BLaER1 treated with 17β-estradiol and CSF1 and Interleukin-3, amounts not matched to agents 10 nM and 100 nM (cell line): Measurements from ENCODE around the gene OTUD5.

Source experiments
- H3K27ac ChIP-seq, 11 experiments: shearing (Covaris generic); formaldehyde crosslinking; 2 replicates each; pipeline ENCODE4 v1.8.1; 2022
- H3K27me3 ChIP-seq, 11 experiments: shearing (Covaris generic); formaldehyde crosslinking; 2 replicates each; pipeline ENCODE4 v1.8.1; 2022
- H3K36me3 ChIP-seq, 11 experiments: shearing (Covaris generic); formaldehyde crosslinking; 2 replicates each; pipeline ENCODE4 v1.8.1; 2022
- H3K4me1 ChIP-seq, 10 experiments: shearing (Covaris generic); formaldehyde crosslinking; 2 replicates each; pipeline ENCODE4 v1.8.1; 2022
- H3K4me2 ChIP-seq, 11 experiments: shearing (Covaris generic); formaldehyde crosslinking; 2 replicates each; pipeline ENCODE4 v1.8.1; 2022
- H3K4me3 ChIP-seq, 10 experiments: shearing (Covaris generic); formaldehyde crosslinking; 2 replicates each; pipeline ENCODE4 v1.8.1; 2022
- H3K9ac ChIP-seq, 11 experiments: shearing (Covaris generic); formaldehyde crosslinking; 2 replicates each; pipeline ENCODE4 v1.8.1; 2022
- H3K9me3 ChIP-seq, 11 experiments: shearing (Covaris generic); formaldehyde crosslinking; replicated peaks in 1 of 11; 2 replicates each; pipeline ENCODE4 v1.8.1; 2022
- H4K20me1 ChIP-seq, 11 experiments: shearing (Covaris generic); formaldehyde crosslinking; 2 replicates each; pipeline ENCODE4 v1.8.1; 2022
- Cebpa-rat ChIP-seq, 11 experiments: shearing (Covaris generic); IDR thresholded peaks; 2 replicates each; pipeline ENCODE4 v1.8.1; 2022

The OTUD5 gene

GRCh38 chrX:48957477-48957826 is at the start of gene OTUD5:
Gene OTUD5 (minus strand): TSS chrX:48957607. CDS start chrX:48957570, 37 bp downstream.
- Histone ChIP-seq H3K4me2 (peak within 1 kb of the TSS; percentile 78 to 93 (median 84)), H3K27ac (peak within 1 kb of the TSS; percentile 83 to 97 (median 91)), H4K20me1 (peaks cover 32 to 49% (median 46%) of the 10 kb centered on the region in 11 experiments; a peak in 20 of 22 replicates), H3K36me3 (peaks cover 0 to 29% (median 12%) of the 10 kb centered on the region in 11 experiments; a peak in 14 of 22 replicates), H3K27me3 (peaks cover 30 to 70% (median 62%) of the 10 kb centered on the region in 11 experiments), H3K9ac (peak within 1 kb of the TSS; percentile 91 to 96 (median 92)), H3K4me1 (peaks cover 25 to 61% (median 43%) of the 10 kb centered on the region in 10 experiments; a peak in 19 of 20 replicates), H3K9me3 (peaks cover 0 to 21% (median 4%) of the 10 kb centered on the region in 11 experiments; a peak in 9 of 22 replicates), H3K4me3 (peak within 1 kb of the TSS; percentile 75 to 85 (median 80))
- TF ChIP-seq Cebpa-rat (IDR thresholded peaks at IDR 0.05): no peak

GRCh38 chrX:49003696-49004095 is 46.3 kb upstream of the OTUD5 start:
- Histone ChIP-seq H3K4me3 (no peak overlapping the region), H3K27me3 (peaks cover 8 to 22% (median 13%) of the 10 kb centered on the region in 11 experiments; a peak in 18 of 22 replicates), H3K36me3 (peaks cover 0 to 13% (median 9%) of the 10 kb centered on the region in 11 experiments; a peak in 13 of 22 replicates), H3K27ac (no peak overlapping the region), H3K9me3 (peaks cover 0 to 22% (median 7%) of the 10 kb centered on the region in 11 experiments; a peak in 10 of 22 replicates), H4K20me1 (peaks cover 0 to 12% (median 7%) of the 10 kb centered on the region in 11 experiments; a peak in 8 of 22 replicates), H3K4me2 (no peak overlapping the region), H3K4me1 (peaks cover 0 to 20% (median 9%) of the 10 kb centered on the region in 10 experiments; a peak in 14 of 20 replicates), H3K9ac (no peak overlapping the region)
- no peak for TF ChIP-seq Cebpa-rat (IDR thresholded peaks at IDR 0.05)

- Histone ChIP-seq H3K27ac (peak within 1 kb of the TSS; percentile 90 to 99 (median 96)), H3K9ac (peak within 1 kb of the TSS; percentile 88 to 97 (median 92)), H3K27me3 (peaks cover 15 to 36% (median 24%) of the 10 kb centered on the region in 11 experiments; a peak in 18 of 22 replicates), H3K9me3 (peaks cover 0 to 23% (median 7%) of the 10 kb centered on the region in 11 experiments; a peak in 10 of 22 replicates), H4K20me1 (peaks cover 0 to 26% (median 14%) of the 10 kb centered on the region in 11 experiments; a peak in 17 of 22 replicates), H3K4me2 (peak within 1 kb of the TSS; percentile 62 to 78 (median 73)), H3K36me3 (peaks cover under 1 to 27% (median 22%) of the 10 kb centered on the region in 11 experiments; a peak in 15 of 22 replicates), H3K4me1 (peaks cover 0 to 27% (median 9%) of the 10 kb centered on the region in 10 experiments; a peak in 14 of 20 replicates), H3K4me3 (peak within 1 kb of the TSS; percentile 58 to 84 (median 74))
- TF ChIP-seq Cebpa-rat (IDR thresholded peaks at IDR 0.05): peak in 3 of 11 experiments; percentile 17 to 41 (median 31); a peak in 3 of 22 replicates
Observed at GRCh38 chrX:49002091-49002935, 44.9 kb upstream of the OTUD5 start, which contains the start of gene GRIPAP1. Gene GRIPAP1 (minus strand): TSS chrX:49002264. CDS start chrX:49002229, 35 bp downstream.

- peaks cover 0 to 27% (median 9%) of the 10 kb centered on the region in 10 experiments; a peak in 14 of 20 replicates for H3K4me1 ChIP-seq
- H3K36me3 ChIP-seq: peaks cover 8 to 34% (median 26%) of the 10 kb centered on the region in 11 experiments; a peak in 18 of 22 replicates
- H3K4me2 ChIP-seq: peak overlapping the region; percentile 62 to 78 (median 73)
- H4K20me1 ChIP-seq: peaks cover 5 to 33% (median 20%) of the 10 kb centered on the region in 11 experiments; a peak in 18 of 22 replicates
- H3K27ac ChIP-seq: peak overlapping the region; percentile 90 to 99 (median 96)
- TF ChIP-seq Cebpa-rat (IDR thresholded peaks at IDR 0.05): no peak
- peaks cover 15 to 42% (median 30%) of the 10 kb centered on the region in 11 experiments; a peak in 18 of 22 replicates for H3K27me3 ChIP-seq
- peak overlapping the region; percentile 58 to 84 (median 74) for H3K4me3 ChIP-seq
- H3K9me3 ChIP-seq: peaks cover 0 to 28% (median 7%) of the 10 kb centered on the region in 11 experiments; a peak in 10 of 22 replicates
- H3K9ac ChIP-seq: peak overlapping the region; percentile 88 to 97 (median 92)
Observed at GRCh38 chrX:49001521-49002090, 44.2 kb upstream of the OTUD5 start.

GRCh38 chrX:49000636-49001035 is 43.2 kb upstream of the OTUD5 start:
- peak overlapping the region; percentile 62 to 78 (median 73) for H3K4me2 ChIP-seq
- no peak overlapping the region for H3K9ac ChIP-seq

GRCh38 chrX:48999030-48999429 is 41.6 kb upstream of the OTUD5 start:
- H3K27ac ChIP-seq: no peak overlapping the region
- no peak overlapping the region for H3K4me2 ChIP-seq
- H4K20me1 ChIP-seq: peaks cover 5 to 53% (median 26%) of the 10 kb centered on the region in 11 experiments; a peak in 18 of 22 replicates
- H3K9ac ChIP-seq: no peak overlapping the region
- H3K27me3 ChIP-seq: peaks cover 22 to 58% (median 47%) of the 10 kb centered on the region in 11 experiments; a peak in 21 of 22 replicates
- no peak overlapping the region for H3K4me3 ChIP-seq
- TF ChIP-seq Cebpa-rat (IDR thresholded peaks at IDR 0.05): no peak
- peaks cover 0 to 27% (median 9%) of the 10 kb centered on the region in 10 experiments; a peak in 14 of 20 replicates for H3K4me1 ChIP-seq
- peaks cover 14 to 57% (median 38%) of the 10 kb centered on the region in 11 experiments; a peak in 21 of 22 replicates for H3K36me3 ChIP-seq
- H3K9me3 ChIP-seq: peaks cover 0 to 28% (median 7%) of the 10 kb centered on the region in 11 experiments; a peak in 10 of 22 replicates

More at GRCh38 chrX:49000636-49001035, 43.2 kb upstream of the OTUD5 start:
- peak overlapping the region in 7 of 10 experiments; percentile 58 to 84 (median 73); a peak in 11 of 20 replicates for H3K4me3 ChIP-seq
- peaks cover 5 to 39% (median 23%) of the 10 kb centered on the region in 11 experiments; a peak in 18 of 22 replicates for H4K20me1 ChIP-seq
- peak overlapping the region in 7 of 11 experiments; percentile 94 to 99 (median 96); a peak in 11 of 22 replicates for H3K27ac ChIP-seq
- H3K4me1 ChIP-seq: peaks cover 0 to 27% (median 9%) of the 10 kb centered on the region in 10 experiments; a peak in 14 of 20 replicates
- peaks cover 14 to 43% (median 33%) of the 10 kb centered on the region in 11 experiments; a peak in 20 of 22 replicates for H3K36me3 ChIP-seq
- peaks cover 0 to 28% (median 7%) of the 10 kb centered on the region in 11 experiments; a peak in 10 of 22 replicates for H3K9me3 ChIP-seq
- H3K27me3 ChIP-seq: peaks cover 15 to 44% (median 33%) of the 10 kb centered on the region in 11 experiments; a peak in 19 of 22 replicates
- no peak for TF ChIP-seq Cebpa-rat (IDR thresholded peaks at IDR 0.05)

GRCh38 chrX:48998391-48998790 is 41.0 kb upstream of the OTUD5 start:
- Histone ChIP-seq H3K4me3 (no peak overlapping the region), H3K27me3 (peaks cover 24 to 65% (median 54%) of the 10 kb centered on the region in 11 experiments; a peak in 21 of 22 replicates), H3K4me1 (peaks cover 0 to 27% (median 9%) of the 10 kb centered on the region in 10 experiments; a peak in 14 of 20 replicates), H4K20me1 (peaks cover 5 to 59% (median 27%) of the 10 kb centered on the region in 11 experiments; a peak in 18 of 22 replicates), H3K9me3 (peaks cover 0 to 26% (median 7%) of the 10 kb centered on the region in 11 experiments; a peak in 10 of 22 replicates), H3K27ac (no peak overlapping the region), H3K36me3 (peaks cover 14 to 63% (median 43%) of the 10 kb centered on the region in 11 experiments), H3K9ac (no peak overlapping the region), H3K4me2 (no peak overlapping the region)
- TF ChIP-seq Cebpa-rat (IDR thresholded peaks at IDR 0.05): no peak
